Stimulated activated CD8-positive, alpha-beta memory T cell treated with anti-CD3 and anti-CD28 coated beads, Interleukin-4, amount 100 ng/mL, for 1 hour (primary cell): ENCODE data around the gene TEX261.
A peak's percentile ranks its signal among the peaks of the same experiment; 100 is the strongest.

Source experiments
- DNase-seq, 2 donors: peaks; one replicate each; pipeline ENCODE4 v3.0.0-alpha.2; 2020; ENCODE audit warnings: low read depth in 2 of 2, low spot score in 1 of 2

TEX261 gene

DNA sequence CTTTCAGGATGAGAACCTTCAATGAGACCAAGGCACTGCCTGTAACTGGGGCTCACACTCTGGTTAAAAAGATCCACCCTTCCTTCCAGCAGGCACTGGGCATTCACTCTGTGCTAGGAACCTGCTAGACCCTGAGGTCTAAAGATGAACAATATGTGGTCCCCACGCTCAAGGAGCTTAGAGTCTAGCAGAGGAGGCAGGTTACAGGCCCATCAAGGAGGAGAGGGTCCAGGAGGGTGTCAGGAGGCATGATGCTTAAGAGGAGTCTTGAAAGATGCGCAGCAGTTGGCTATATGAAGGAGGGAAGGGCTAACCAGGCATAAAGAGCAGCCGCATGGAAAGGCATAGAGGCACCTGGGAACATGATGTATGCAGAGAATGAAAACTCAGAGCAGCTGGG lies 11.7 kb downstream of the TEX261 start:
- no peak for DNase-seq

DNA sequence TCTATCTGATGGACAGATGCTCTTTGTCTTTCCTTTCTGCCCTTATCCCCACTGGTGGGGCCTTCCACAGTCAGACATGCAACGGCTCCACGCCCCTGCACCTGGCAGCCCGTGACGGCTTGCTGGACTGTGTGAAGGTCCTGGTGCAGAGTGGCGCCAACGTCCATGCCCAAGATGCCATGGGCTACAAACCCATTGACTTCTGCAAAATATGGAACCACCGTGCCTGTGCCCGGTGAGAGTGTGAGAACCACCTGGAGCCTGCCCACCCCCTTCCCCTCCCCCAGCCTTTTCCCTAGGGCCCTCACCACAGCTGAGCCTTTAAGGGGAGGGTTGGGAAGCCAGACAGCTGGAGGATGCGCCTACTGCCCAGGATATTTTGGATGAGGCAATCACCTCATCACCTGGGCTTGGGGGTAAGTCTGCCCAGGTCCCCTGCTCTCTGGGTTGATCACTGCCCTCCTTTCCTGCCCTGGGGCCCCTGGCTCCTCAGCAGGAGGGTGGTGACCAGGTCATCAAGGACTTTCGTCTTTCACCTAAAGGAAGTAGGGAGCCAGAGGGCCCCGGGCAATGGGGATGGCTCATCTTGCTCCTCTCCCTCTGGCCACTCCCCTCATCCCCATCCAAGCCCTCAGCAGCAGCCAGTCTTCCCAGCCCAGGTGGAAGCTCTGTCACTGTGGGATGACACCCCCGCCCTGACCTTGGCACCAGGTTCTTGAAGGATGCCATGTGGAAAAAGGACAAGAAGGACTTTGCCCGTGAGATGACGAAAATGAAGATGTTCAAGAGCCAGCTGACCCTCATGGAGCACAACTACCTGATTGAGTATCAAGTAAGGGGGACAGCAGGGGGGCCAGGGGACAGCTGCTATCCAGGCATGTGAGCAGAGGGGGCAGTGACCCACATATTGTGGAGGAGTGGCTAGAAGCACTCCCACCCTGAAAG lies 12.5 kb downstream of the TEX261 start:
- DNase-seq, result no peak

- DNase-seq, result no peak
These were observed 13.3 kb downstream of the TEX261 start for GRCh38 chr2:70981421-70981820.

GRCh38 chr2:70979626-70980025 lies 15.0 kb downstream of the TEX261 start:
- DNase-seq, result no peak

- DNase-seq, result no peak
These were observed 15.5 kb downstream of the TEX261 start for GRCh38 chr2:70979180-70979488.

DNA sequence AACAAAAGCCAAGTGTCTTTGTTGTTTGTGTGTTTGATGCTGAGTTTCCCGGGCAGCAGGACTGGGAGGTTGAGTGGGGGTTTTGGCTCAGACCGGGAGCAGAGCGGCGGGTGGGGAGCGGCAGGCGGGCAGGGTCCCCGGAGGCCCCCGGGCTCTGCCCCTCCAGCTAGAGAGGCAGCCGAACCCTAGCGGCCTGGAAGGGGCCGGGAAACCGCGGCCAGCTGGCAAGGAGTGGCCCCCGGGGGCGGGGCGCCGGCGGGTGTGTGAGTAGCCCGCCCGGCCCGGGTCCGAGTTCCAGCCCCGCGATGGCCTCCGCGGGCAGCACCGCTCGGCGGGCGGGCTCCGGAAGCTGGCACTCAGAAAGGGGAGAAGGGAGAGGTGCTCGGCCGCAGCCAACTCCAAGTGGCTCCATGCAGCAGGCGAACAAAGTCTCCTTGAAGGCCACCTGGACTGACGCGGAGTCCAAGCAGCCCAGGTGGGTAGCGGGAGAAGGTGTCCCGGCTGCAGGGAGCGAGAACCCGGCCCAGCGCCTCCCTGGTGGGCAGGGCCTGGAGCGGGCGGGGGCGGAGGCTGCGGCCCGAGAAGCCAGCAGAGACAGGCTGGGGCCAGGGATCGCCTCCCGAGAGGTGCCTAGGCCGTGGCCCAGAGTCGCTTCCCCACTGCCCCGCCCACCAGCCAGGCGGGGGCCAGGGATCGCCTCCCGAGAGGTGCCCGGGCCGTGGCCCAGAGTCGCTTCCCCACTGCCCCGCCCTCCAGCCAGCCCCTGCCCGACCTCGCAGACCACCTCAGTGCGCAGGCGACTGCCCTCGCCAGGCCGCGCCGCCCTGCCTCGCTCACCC lies 16.1 kb downstream of the TEX261 start, which contains the start of gene ANKRD53:
Gene ANKRD53 (plus strand): TSS at position 290 of the 839 bp plus-strand sequence. CDS start 16 bp downstream, at position 306.
- DNase-seq, result no peak

DNA sequence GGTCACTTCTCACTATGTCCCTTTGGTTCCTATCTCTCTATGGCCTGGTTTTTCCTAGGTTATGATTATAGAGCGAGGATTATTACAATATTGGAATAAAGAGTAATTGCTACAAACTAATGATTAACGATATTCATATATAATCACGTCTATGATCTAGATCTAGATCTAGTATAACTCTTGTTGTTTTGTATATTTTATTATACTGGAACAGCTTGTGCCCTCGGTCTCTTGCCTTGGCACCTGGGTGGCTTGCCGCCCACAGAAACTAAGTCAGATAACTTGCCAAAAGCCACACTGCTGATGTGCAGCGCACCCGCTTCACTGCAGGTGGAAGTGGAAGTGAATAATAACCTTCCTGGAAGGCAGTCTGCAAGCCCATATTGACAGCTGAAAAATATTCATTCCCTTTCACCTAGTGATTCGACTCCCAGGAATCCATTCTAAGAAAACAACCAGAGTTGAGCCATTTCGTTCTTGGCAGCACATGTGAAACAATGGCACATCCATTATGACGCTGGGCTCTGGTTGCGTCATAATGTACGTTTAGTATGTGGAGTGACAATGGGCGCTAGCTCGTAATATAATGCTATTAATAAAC lies 17.0 kb downstream of the TEX261 start:
- no peak for DNase-seq

DNA sequence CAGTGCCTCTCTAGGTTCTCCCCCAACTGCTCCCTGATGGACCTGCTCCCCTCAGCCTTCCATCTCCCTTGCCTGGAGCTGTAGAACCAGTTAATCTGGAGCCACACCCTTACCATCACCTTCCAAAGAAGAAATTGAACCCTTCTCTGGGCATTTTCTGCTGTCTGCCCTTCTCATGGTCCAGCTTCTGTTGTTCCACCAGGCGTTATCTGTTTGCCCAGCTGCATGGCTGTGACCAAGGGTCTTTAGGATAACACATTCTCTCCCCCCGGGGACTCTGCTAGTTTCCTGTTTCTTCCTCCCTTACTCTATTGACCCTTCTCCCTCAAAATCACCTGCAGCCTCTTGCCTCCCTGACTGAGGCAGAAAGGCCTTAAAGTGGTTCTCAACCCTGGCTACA lies 19.4 kb downstream of the TEX261 start:
- DNase-seq, result no peak

DNA sequence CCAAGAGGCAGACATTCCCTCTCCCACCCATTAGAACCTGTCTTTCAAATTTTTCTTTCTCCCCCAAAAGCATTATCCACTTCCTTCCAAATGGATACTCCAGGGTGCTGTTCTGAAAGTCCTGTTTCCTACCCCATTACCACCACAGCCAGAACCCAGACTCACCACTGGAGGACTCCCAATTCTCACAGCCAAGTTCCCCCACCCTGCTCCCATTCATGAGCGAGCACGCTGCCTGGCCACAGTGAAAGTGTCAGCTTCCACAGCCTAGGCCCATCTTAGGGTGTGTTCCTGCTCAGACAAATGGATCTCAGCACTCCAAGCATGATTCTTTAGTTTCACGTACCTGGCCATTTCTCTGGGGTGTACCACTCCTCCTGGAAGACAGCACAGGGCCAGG lies 20.1 kb downstream of the TEX261 start:
- no peak for DNase-seq

GRCh38 chr2:70967189-70967588 lies 27.5 kb downstream of the TEX261 start:
- no peak for DNase-seq

- DNase-seq, result no peak
These were observed 28.0 kb downstream of the TEX261 start for GRCh38 chr2:70966681-70967080.

DNA sequence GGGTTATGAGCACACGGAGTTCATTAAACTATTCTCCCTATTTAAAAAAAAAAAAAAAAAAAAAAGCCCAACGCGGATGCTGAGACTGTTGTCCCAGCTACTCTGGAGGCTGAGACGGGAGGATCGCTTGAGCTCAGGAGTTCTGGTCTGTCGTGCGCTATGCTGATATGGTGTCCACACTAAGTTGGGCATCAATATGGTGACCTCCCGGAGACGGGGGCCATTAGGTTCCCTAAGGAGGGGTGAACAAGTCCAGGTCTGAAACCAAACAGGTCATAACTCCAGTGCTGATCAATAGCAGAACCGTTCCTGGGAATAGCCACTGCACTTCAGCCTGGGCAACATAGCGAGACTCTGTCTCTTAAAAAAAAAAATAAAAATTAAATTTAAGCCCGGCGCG lies 29.2 kb downstream of the TEX261 start:
- DNase-seq, result no peak

DNA sequence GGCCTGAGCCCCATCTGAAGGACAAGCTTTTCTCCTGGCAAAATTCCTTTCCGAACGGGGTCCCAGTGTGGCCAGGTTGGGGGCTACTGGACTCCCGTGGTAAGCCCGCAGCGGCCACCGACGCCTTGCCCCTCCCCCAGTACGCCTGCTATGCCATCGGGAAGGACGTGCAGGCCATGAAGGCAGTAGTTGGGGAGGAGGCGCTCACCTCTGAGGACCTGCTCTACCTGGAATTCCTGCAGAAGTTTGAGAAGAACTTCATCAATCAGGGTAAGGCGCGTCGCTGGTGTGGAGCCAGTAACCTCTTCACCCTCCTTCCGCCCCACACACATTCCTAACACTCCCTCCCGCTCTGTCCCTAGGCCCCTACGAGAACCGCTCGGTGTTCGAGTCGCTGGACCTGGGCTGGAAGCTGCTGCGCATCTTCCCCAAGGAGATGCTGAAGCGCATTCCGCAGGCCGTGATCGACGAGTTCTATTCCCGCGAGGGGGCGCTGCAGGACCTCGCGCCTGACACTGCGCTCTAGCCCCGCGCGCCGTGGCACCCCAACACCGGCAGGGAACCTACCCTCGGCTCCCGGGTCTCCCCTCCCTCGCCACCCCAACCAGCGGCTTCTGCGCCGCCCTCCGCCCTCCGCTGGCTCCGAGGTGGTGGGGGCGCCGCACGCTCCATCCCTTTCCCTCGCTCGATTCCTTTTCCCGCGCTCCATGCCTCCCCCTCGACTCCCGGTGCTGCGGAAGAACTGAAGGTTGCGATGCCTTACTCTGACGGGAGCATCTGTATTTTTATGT lies 29.9 kb downstream of the TEX261 start:
- peak; percentile 67 to 72 for DNase-seq

DNA sequence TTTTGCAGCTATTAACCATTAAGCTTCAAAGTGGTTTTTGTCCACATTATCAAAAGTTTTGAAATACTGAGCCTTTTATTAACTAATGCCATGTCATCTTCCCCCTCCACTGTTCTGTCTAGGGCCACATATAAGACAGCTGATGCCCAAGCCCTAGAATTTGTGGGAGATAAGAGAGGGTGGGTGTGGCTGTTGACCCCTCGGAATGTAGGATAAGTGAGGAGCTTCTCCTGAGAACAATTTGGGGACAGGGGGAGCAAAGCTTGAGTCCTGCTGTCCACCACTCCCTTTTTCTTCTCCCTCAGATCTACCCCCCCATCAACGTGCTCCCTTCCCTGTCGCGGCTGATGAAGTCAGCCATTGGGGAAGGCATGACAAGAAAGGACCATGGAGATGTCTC lies 30.5 kb downstream of the TEX261 start:
- no peak for DNase-seq

DNA sequence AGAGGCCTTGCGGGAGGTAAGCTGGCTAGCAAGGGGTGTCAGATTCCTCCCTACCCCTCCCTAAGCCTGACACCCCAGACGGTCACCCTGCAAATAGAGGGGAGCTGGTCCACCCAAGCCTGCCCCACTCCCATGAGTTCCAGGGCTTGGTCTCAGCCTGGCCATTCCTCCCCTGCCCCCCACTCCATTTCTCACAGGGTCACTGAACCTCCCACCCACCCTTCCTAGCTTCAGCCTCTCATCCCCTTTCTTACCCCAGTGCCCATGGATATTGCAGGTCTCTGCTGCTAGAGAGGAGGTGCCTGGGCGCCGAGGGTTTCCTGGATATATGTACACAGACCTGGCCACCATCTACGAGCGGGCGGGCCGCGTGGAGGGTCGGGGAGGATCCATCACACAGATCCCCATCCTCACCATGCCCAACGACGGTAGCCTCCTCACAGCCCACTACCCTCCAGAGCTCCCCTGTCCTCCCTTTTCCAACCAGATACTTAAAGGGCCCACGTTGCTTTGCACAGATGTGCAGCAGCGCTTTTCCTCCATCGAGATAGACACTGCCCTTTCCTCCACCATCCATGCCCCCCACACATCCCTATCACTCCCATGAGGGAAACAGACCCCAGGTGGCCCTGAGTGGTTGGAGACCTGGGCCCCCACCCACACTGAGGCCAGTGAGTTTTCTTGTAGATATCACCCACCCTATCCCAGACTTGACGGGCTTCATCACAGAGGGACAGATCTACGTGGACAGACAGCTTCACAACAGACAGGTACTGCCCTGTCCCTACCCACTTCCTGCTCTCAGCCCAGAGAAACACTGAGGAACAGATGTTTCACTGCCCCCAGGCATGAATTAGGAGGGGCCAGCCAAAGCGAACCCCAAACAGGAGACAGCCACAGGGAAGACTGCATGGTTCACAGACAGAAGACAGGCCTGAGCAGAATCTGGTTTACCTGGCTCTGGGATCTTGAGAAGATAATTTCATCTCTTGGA lies 31.5 kb downstream of the TEX261 start:
- no peak for DNase-seq

DNA sequence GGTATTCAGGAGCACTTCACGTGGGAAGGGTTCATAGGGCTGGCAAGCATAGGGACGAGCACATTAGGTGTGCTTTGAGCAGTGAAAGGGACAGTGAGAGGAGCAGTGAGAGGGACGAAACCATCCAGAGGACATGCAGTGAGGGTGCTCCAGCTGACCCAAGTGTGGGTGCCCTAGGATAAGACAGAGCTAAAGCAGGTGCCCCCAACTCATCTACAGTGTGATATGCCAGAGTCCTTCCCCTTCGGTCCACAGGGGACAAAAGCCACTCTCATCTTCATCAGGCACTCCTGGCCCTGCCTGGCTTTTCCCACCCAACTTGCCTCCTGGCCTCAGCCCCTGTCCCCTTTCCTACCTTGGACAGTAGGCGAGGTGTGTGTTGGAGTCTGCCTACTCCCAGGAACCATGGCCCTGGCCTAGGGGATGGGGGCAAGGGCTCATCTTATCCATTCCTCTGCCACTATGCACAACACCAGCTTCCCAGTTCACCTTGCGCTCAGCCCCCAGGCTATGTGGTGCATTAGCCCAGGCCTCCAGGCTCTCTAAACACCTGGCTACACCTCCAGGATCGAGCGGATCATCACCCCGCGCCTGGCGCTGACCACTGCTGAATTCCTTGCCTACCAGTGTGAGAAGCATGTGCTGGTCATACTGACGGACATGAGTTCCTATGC lies 32.3 kb downstream of the TEX261 start:
- no peak for DNase-seq

GRCh38 chr2:70961648-70961994 lies 33.1 kb downstream of the TEX261 start:
- DNase-seq, result no peak

- no peak for DNase-seq
These were observed 33.6 kb downstream of the TEX261 start for GRCh38 chr2:70960833-70961647.
